Common myeloid progenitor, CD34-positive (primary cell): ENCODE measurements around the gene CASK.
A peak's percentile ranks its signal among the peaks of the same experiment; 100 is the strongest.

Experiments used
- CTCF ChIA-PET: fragments of 350-600 bp; sonication (Branson Sonifier 250); formaldehyde crosslinking; loops from one replicate; lab custom pipeline; 2021; ENCODE audit warnings: antibody characterized with exemption; lab: Charles Lee
- POLR2A ChIA-PET: fragments of 350-600 bp; sonication (Branson Sonifier 250); formaldehyde crosslinking; loops from one replicate; lab custom pipeline; 2021; ENCODE audit warnings: antibody characterized with exemption; lab: Charles Lee
- DNase-seq, 3 donors: peaks; one replicate each; pipeline versions ENCODE4 v3.0.0 to v3.0.0-alpha.2; 2013
- H3K27ac ChIP-seq, 2 experiments: 1 replicate in 1 of 2; 2 replicates in 1 of 2; pipeline ENCODE4 v1.7.0; 2013; ENCODE audit warnings: inconsistent platforms in 2 of 2, low read length in 2 of 2, mild to moderate bottlenecking in 2 of 2, low read depth in 1 of 2, moderate library complexity in 1 of 2; ENCODE audit not compliant: severe bottlenecking in 2 of 2, insufficient read depth in 1 of 2, poor library complexity in 1 of 2
- H3K27me3 ChIP-seq, 5 experiments: replicated peaks in 2 of 5; 1 replicate in 3 of 5; 2 replicates in 2 of 5; pipeline versions ENCODE4 v1.6.1 to v1.7.0; 2013; ENCODE audit warnings: low read length in 4 of 5, mild to moderate bottlenecking in 2 of 5, moderate library complexity in 2 of 5, inconsistent platforms in 1 of 5; ENCODE audit not compliant: insufficient read depth in 5 of 5, control insufficient read depth in 4 of 5
- H3K36me3 ChIP-seq, 4 experiments: 1 replicate in 2 of 4; 2 replicates in 2 of 4; pipeline versions ENCODE4 v1.6.1 to v1.7.0; 2013; ENCODE audit warnings: low read length in 3 of 4, control low read depth in 1 of 4, mild to moderate bottlenecking in 1 of 4; ENCODE audit not compliant: control insufficient read depth in 4 of 4, insufficient read depth in 4 of 4
- H3K4me1 ChIP-seq, 4 experiments: 1 replicate in 3 of 4; 2 replicates in 1 of 4; pipeline versions ENCODE4 v1.6.1 to v1.7.1; 2013; ENCODE audit warnings: low read length in 3 of 4, mild to moderate bottlenecking in 3 of 4, control low read depth in 1 of 4, inconsistent platforms in 1 of 4, moderate library complexity in 1 of 4; ENCODE audit not compliant: control insufficient read depth in 4 of 4, insufficient read depth in 4 of 4; ENCODE audit errors: control extremely low read depth in 1 of 4
- H3K4me3 ChIP-seq, 7 experiments: 1 replicate in 4 of 7; 2 replicates in 3 of 7; pipeline versions ENCODE4 v1.5.1 to v1.7.0; 2013; ENCODE audit warnings: mild to moderate bottlenecking in 7 of 7, low read length in 6 of 7, moderate library complexity in 6 of 7, inconsistent platforms in 2 of 7, low read depth in 2 of 7, control low read depth in 1 of 7; ENCODE audit not compliant: insufficient read depth in 4 of 7, control insufficient read depth in 1 of 7; ENCODE audit errors: extremely low read depth in 1 of 7
- H3K9me3 ChIP-seq, 5 experiments: 1 replicate in 4 of 5; 2 replicates in 1 of 5; pipeline versions ENCODE4 v1.6.1 to v1.7.1; 2013; ENCODE audit warnings: low read length in 4 of 5, mild to moderate bottlenecking in 2 of 5, inconsistent platforms in 1 of 5, low read depth in 1 of 5, moderate library complexity in 1 of 5; ENCODE audit not compliant: control insufficient read depth in 4 of 5, insufficient read depth in 2 of 5; ENCODE audit errors: control extremely low read depth in 1 of 5
- WGBS: methylation state at CpG from one replicate; pipeline ENCODE4 v1.1.5; 2013; ENCODE audit not compliant: insufficient coverage; 5-methylcytosine and 5-hydroxymethylcytosine counted together

Gene CASK

DNA sequence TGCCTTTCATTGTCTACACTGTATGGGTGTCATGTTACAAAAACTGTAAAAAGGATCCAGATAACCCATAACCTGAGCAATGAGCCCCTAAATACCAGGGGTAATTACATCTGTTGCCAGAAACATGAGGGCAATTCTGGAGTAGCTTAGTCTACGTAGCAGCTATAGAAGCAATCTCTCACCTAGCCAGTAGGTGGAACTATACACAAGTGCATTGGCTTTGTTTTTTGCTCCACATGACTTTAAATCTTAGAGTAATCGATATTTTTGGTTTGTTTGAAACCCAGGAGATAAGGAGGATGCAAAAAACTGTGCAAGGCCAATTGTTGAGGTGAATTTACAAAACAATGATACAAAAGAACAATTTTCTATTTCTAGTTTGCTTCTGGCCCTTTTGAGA, 141.9 kb downstream of the CASK start:
- WGBS: 20% methylated on average over 1 of the region's 2 CpGs
- Histone ChIP-seq H3K4me3 (no peak overlapping the region), H3K4me1 (no peaks in the 10 kb centered on the region), H3K27ac (no peak overlapping the region), H3K36me3 (no peaks in the 10 kb centered on the region), H3K9me3 (no peaks in the 10 kb centered on the region), H3K27me3 (no peaks in the 10 kb centered on the region)
- ChIA-PET POLR2A (no interaction called here), CTCF (interaction anchor here (1.0 to 1.1 kb wide), 2 partner anchors 18 to 1778 kb away, joined by 3 to 4 read pairs; no protein-coding TSS in a partner anchor)
- peak; percentile 16 to 60 (median 52) for DNase-seq

DNA sequence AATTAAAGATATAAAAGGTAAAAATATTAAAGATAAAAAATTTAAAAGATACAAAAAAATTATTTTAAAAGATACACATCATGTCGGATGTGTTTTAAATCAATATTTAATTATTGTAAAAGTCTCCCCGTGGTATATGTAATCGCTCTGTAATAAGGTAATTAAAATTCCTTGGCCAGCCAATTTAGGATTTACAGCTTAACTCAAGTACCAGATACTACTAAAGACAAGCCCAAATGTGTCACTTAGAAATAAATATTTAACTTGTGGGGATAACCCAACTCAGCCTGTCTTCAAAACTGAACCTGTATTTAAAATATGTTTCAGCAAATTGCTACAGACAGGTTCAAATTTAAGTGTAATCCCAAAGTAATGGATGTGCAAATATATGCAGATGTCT, 143.4 kb downstream of the CASK start:
- H3K4me3 ChIP-seq: no peak overlapping the region
- no peaks in the 10 kb centered on the region for H3K4me1 ChIP-seq
- no peaks in the 10 kb centered on the region for H3K27me3 ChIP-seq
- H3K36me3 ChIP-seq: no peaks in the 10 kb centered on the region
- H3K27ac ChIP-seq: no peak overlapping the region
- WGBS: no CpG with 5 or more reads among the region's 3 CpGs
- no peak for DNase-seq
- CTCF ChIA-PET: no interaction called here
- POLR2A ChIA-PET: no interaction called here
- H3K9me3 ChIP-seq: no peaks in the 10 kb centered on the region

DNA sequence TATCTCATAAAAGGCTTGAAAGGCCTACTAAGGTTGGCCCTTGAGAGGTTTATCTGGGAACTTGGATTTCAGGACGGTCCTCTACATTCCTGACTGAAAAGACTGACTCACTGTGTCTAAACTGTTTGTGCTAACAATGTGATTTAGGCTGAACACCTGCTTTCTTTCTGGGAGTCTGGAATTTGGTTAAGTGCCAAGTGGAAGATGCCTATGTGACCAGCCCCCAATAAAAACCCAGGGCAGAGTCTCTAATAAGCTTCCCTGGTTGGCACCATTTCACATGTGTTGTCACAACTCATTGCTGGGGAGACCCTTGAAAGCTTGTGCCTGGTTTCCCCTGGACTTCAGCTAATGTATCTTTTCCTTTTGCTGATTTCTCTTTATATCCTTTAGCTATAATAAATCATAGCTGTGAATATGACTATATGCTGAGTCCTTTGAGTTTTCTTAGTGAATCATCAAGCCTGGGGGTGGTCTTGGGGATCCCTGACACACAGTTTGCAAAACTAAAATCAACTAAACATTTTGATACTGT, 144.3 kb downstream of the CASK start:
- Histone ChIP-seq H3K4me3 (no peak overlapping the region), H3K9me3 (no peaks in the 10 kb centered on the region), H3K27me3 (no peaks in the 10 kb centered on the region), H3K4me1 (no peaks in the 10 kb centered on the region), H3K36me3 (no peaks in the 10 kb centered on the region), H3K27ac (no peak overlapping the region)
- ChIA-PET CTCF (no interaction called here), POLR2A (no interaction called here)
- DNase-seq: no peak
- WGBS: 90% methylated on average over 1 of the region's 1 CpG

DNA sequence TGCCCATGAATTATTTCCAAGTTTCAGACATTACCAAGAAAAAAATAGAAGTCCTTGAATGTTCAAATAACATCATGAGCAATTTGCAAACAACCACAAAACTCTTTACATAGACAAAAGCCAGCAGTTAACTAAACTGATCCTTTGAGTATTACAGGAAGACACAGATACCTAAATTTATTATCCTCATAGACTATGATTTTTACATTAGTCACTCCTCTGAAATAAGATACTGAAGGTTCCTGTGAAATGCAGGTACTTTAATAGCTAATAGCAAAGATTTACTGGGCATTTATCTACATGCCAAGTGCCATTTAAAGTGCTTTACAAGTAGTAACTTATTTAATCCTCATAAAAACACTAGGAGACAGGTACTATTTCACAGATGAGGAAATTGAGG, 161.7 kb downstream of the CASK start:
- H3K4me3 ChIP-seq: no peak overlapping the region
- no peaks in the 10 kb centered on the region for H3K4me1 ChIP-seq
- ChIA-PET POLR2A (no interaction called here), CTCF (no interaction called here)
- no peaks in the 10 kb centered on the region for H3K36me3 ChIP-seq
- no peak overlapping the region for H3K27ac ChIP-seq
- DNase-seq: no peak
- H3K9me3 ChIP-seq: no peaks in the 10 kb centered on the region
- H3K27me3 ChIP-seq: peaks cover 0 to 8% (median 0%) of the 10 kb centered on the region in 5 experiments

DNA sequence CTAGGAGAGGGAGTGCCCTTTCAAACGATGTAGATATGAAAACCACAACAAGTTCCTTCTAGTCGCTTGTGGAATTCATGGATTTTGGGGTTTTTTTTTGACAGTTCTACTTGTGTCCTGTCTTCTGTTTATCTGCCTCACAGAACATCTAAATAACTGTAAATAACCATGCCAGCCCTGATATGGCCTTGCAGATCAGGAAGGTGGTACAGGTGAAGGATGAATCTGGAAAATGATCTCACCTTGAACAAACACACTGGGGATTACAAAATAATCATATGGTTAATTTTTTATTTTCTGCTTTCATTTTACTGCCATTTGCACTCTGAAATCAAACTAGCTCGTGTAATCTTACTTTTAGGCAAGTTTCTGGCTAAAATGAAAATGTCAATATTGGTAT, 162.2 kb downstream of the CASK start:
- WGBS: no CpG with 5 or more reads among the region's 3 CpGs
- Histone ChIP-seq H3K9me3 (no peaks in the 10 kb centered on the region), H3K27ac (no peak overlapping the region), H3K4me1 (no peaks in the 10 kb centered on the region), H3K4me3 (no peak overlapping the region), H3K36me3 (no peaks in the 10 kb centered on the region), H3K27me3 (peaks cover 0 to 8% (median 0%) of the 10 kb centered on the region in 5 experiments)
- ChIA-PET CTCF (interaction anchor here (1.7 kb wide), 1 partner anchor 9 kb away, joined by 4 read pairs; no protein-coding TSS in a partner anchor), POLR2A (no interaction called here)
- no peak for DNase-seq

DNA sequence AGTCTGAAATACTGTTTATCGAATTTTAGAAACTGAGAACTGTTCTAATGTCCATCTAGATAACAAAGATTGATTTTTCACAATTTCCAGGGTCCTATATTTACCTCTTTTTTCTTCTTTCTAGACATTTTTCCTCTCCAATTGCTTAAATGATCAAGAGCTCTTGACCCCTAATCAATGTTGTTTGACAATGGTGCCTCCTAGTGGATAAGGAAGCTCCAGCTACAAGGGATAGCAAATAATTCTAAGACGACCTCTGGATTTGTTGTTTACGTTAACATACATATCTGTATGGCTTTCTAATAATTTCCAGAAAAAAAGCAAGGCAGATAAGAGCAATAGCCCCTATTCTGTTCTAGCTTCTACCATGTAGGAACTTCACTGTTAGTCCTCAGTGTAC, 163.5 kb downstream of the CASK start:
- H3K27ac ChIP-seq: no peak overlapping the region
- H3K36me3 ChIP-seq: no peaks in the 10 kb centered on the region
- H3K4me3 ChIP-seq: no peak overlapping the region
- DNase-seq: peak; percentile 35 to 44 (median 44)
- 50% methylated on average over 2 of the region's 3 CpGs for WGBS
- peaks cover 0 to 8% (median 0%) of the 10 kb centered on the region in 5 experiments for H3K27me3 ChIP-seq
- no peaks in the 10 kb centered on the region for H3K4me1 ChIP-seq
- POLR2A ChIA-PET: no interaction called here
- CTCF ChIA-PET: interaction anchor here (1.1 to 2.7 kb wide), 6 partner anchors 10 to 204 kb away, joined by 3 to 14 read pairs (median 5); no protein-coding TSS in a partner anchor
- no peaks in the 10 kb centered on the region for H3K9me3 ChIP-seq

DNA sequence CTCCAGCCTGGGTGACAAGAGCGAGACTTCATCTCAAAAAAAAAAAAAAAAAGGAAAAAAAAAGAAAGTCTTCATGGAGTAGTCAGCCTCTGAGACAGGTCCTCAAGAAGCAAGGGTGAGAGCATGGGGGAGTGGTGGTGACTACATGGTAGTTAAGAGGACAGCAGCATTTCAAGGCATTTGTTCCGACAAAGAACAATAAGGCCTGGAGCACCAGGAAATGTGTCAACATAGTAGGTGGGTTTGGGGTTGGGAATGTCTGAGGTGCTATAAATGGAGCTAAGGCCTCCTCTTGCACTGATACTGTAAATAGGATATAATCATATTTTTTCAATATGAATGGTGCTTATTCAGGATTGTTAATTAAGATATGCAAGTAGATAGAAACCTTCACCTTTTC, 165.0 kb downstream of the CASK start:
- 60% methylated on average over 1 of the region's 2 CpGs for WGBS
- no peak for DNase-seq
- Histone ChIP-seq H3K27me3 (peaks cover 0 to 7% (median 0%) of the 10 kb centered on the region in 5 experiments), H3K4me1 (no peaks in the 10 kb centered on the region), H3K27ac (no peak overlapping the region), H3K9me3 (no peaks in the 10 kb centered on the region), H3K4me3 (no peak overlapping the region), H3K36me3 (no peaks in the 10 kb centered on the region)
- POLR2A ChIA-PET: no interaction called here
- CTCF ChIA-PET: interaction anchor here (2.5 to 2.7 kb wide), 2 partner anchors 197 to 200 kb away, joined by 13 to 14 read pairs; no protein-coding TSS in a partner anchor
